Muscle of back (tissue), 11 donors: ENCODE results near the gene DCLK3. TPM values are rescaled to one million over a fixed set of nuclear protein-coding genes. Genes with fewer than 3 reads are reported as not detected.

Experiments
- DNase-seq, 3 donors: peaks; one replicate each; pipeline versions ENCODE4 v3.0.0 to v3.0.0-alpha.2; 2013
- polyA plus RNA-seq, 10 donors: library from polyadenylated mRNA; unstranded; fragments of 120-200 nt; gene quantifications; one replicate each; pipeline ENCODE4 v1.2.1, GENCODE V29; 2013; ENCODE audit not compliant: insufficient read length in 10 of 10

DCLK3 gene
- polyA plus RNA-seq, 10 donors: 1.6 to 4.2 (median 2.6) TPM

- DNase-seq: peak in 1 of 3 donors; percentile 48
Measured at GRCh38 chr3:36678216-36679013, 85.9 kb downstream of the DCLK3 start.

- DNase-seq: peak in 1 of 3 donors; percentile 94
Measured at GRCh38 chr3:36677331-36678007, 86.9 kb downstream of the DCLK3 start.

GRCh38 chr3:36674816-36675215 lies 89.5 kb downstream of the DCLK3 start:
- no peak for DNase-seq

GRCh38 chr3:36669764-36670163 lies 94.6 kb downstream of the DCLK3 start:
- no peak for DNase-seq

GRCh38 chr3:36666166-36666565 lies 98.2 kb downstream of the DCLK3 start:
- peak in 1 of 3 donors; percentile 13 for DNase-seq

- DNase-seq: peak in 1 of 3 donors; percentile 9
Measured at GRCh38 chr3:36663666-36664291, 100.6 kb downstream of the DCLK3 start.

- no peak for DNase-seq
Measured at GRCh38 chr3:36662626-36663025, 101.7 kb downstream of the DCLK3 start.

Other genes with a start within 250 kb of the DCLK3 start
- gene TRANK1, start 180.5 kb upstream of the DCLK3 start, polyA plus RNA-seq: 1 to 10 TPM; 4.3 to 7.8 (median 5.1) TPM
- gene EPM2AIP1, start 228.6 kb upstream of the DCLK3 start, polyA plus RNA-seq: 10 to 100 TPM; 22.3 to 37.4 (median 29.8) TPM
- 10 to 100 TPM; 38.6 to 58.0 (median 45.5) TPM for gene MLH1, start 229.0 kb upstream of the DCLK3 start, polyA plus RNA-seq